Measurements from ENCODE around the gene TBXAS1.
"Not testable (repeated sequence)": the region's sequence is repeated elsewhere in the genome, so short reads cannot be mapped to it uniquely, and the experiment has no call there.

GRCh38 chr7:139835848-139836247 is 6.8 kb downstream of the TBXAS1 start:
- not testable (repeated sequence) for TF ChIP-seq POLR2A (IDR thresholded peaks at IDR 0.05); CTCF (IDR thresholded peaks at IDR 0.05 in 4 of 5, conservative IDR thresholded peaks at IDR 0.05 in 1 of 5)

Measured in gastrocnemius medialis (tissue), 4 donors.